HEK293 (cell line): ENCODE data around the gene WASF3.

Source experiments
- CTCF ChIP-seq: fragments of 450-650 bp; formaldehyde crosslinking; IDR thresholded peaks from 2 replicates; pipeline ENCODE4 v1.5.1; 2016; ENCODE audit warnings: missing biosample characterization, missing genetic modification characterization
- SP2 ChIP-seq: fragments of 450-650 bp; formaldehyde crosslinking; IDR thresholded peaks from 2 replicates; pipeline ENCODE4 v1.5.1; 2016; ENCODE audit warnings: missing biosample characterization, missing genetic modification characterization

- TF ChIP-seq SP2 (tag by site-specific recombination), result no peak
- TF ChIP-seq CTCF, result no peak
Observed at GRCh38 chr13:26585136-26585535, 27.7 kb downstream of the WASF3 start.
